ENCODE data around the gene EEF1G.

The EEF1G gene

GRCh38 chr11:62569611-62570010, 4.1 kb downstream of the EEF1G start:
- peaks cover 91% of the 10 kb centered on the region for H3K36me3 ChIP-seq (ENCODE audit: control insufficient read depth, low read length)
- no peaks in the 10 kb centered on the region for H3K27me3 ChIP-seq (ENCODE audit: control insufficient read depth, low read length)
- peaks cover 34% of the 10 kb centered on the region for H3K4me1 ChIP-seq (ENCODE audit: control insufficient read depth, low read length)
- H4K20me1 ChIP-seq (ENCODE audit: control insufficient read depth, insufficient read depth, low read depth, low read length) = peaks cover 4% of the 10 kb centered on the region; the same call in 1 of the 2 replicates
- no peaks in the 10 kb centered on the region for H3K9me3 ChIP-seq (ENCODE audit: control insufficient read depth, insufficient read depth, low read length)
- H3K4me3 ChIP-seq (ENCODE audit: low read length) = no peak overlapping the region
- no peak overlapping the region for H3K4me2 ChIP-seq (ENCODE audit: low read length)
- TF ChIP-seq, protein P1, sequence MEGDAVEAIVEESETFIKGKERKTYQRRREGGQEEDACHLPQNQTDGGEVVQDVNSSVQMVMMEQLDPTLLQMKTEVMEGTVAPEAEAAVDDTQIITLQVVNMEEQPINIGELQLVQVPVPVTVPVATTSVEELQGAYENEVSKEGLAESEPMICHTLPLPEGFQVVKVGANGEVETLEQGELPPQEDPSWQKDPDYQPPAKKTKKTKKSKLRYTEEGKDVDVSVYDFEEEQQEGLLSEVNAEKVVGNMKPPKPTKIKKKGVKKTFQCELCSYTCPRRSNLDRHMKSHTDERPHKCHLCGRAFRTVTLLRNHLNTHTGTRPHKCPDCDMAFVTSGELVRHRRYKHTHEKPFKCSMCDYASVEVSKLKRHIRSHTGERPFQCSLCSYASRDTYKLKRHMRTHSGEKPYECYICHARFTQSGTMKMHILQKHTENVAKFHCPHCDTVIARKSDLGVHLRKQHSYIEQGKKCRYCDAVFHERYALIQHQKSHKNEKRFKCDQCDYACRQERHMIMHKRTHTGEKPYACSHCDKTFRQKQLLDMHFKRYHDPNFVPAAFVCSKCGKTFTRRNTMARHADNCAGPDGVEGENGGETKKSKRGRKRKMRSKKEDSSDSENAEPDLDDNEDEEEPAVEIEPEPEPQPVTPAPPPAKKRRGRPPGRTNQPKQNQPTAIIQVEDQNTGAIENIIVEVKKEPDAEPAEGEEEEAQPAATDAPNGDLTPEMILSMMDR (IDR thresholded peaks at IDR 0.05; ENCODE audit: low read depth, low read length, poor library complexity, severe bottlenecking) = no peak
- TF ChIP-seq EZH2phosphoT487 (IDR thresholded peaks at IDR 0.05; ENCODE audit: borderline replicate concordance, low read length) = no peak
- H3F3A ChIP-seq (ENCODE audit: control insufficient read depth, insufficient read depth) = peaks cover 9% of the 10 kb centered on the region
- H3K27ac ChIP-seq (ENCODE audit: low read depth, low read length) = no peak overlapping the region
- H3K9me2 ChIP-seq (replicated peaks; ENCODE audit: control insufficient read depth, low read length) = no peaks in the 10 kb centered on the region
- H3K79me2 ChIP-seq (ENCODE audit: control insufficient read depth, low read length) = peaks cover 81% of the 10 kb centered on the region

DNA sequence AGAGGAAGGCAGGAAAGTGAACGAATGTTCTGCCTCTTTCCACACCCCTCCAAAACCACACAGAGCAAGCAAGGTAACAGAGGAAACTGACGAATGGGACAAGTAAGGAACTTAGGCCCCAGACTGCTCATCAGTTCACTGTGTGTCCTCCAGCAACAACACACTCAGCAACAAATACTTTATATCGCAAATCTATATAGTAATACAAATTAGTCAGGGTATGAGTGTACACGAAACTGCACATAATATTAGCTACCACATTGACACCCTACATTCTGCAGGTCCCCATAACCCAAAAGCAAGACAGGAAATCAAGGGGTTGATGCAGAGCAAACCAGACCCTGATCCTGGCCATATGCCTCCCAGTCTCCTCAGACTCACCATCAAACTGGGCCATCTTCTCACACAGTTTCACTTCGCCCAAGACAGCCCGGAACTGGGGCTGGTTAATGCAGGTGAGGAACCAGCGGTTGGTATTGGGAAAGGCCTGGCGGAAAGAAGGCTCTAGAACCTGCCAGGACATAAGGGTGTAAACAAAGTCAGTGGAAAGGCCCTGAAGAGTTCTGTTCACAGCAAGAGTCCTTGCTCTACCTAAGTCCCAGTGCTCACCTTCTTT, 6.6 kb downstream of the EEF1G start:
- Histone ChIP-seq H3K4me2 (ENCODE audit: low read length) (no peak overlapping the region), H3K36me3 (ENCODE audit: control insufficient read depth, low read length) (peaks cover 91% of the 10 kb centered on the region), H3K79me2 (ENCODE audit: control insufficient read depth, low read length) (peaks cover 71% of the 10 kb centered on the region), H3K9me3 (ENCODE audit: control insufficient read depth, insufficient read depth, low read length) (no peaks in the 10 kb centered on the region), H3K4me3 (ENCODE audit: low read length) (no peak overlapping the region), H4K20me1 (ENCODE audit: control insufficient read depth, insufficient read depth, low read depth, low read length) (peaks cover 2% of the 10 kb centered on the region; the same call in 1 of the 2 replicates), H3K27me3 (ENCODE audit: control insufficient read depth, low read length) (no peaks in the 10 kb centered on the region), H3F3A (ENCODE audit: control insufficient read depth, insufficient read depth) (peaks cover 17% of the 10 kb centered on the region), H3K9me2 (replicated peaks; ENCODE audit: control insufficient read depth, low read length) (no peaks in the 10 kb centered on the region), H3K27ac (ENCODE audit: low read depth, low read length) (no peak overlapping the region), H3K4me1 (ENCODE audit: control insufficient read depth, low read length) (peaks cover 27% of the 10 kb centered on the region)
- TF ChIP-seq, protein P1 (IDR thresholded peaks at IDR 0.05; ENCODE audit: low read depth, low read length, poor library complexity, severe bottlenecking) = no peak
- no peak for TF ChIP-seq EZH2phosphoT487 (IDR thresholded peaks at IDR 0.05; ENCODE audit: borderline replicate concordance, low read length)

- H3K79me2 ChIP-seq (ENCODE audit: control insufficient read depth, low read length) = peaks cover 63% of the 10 kb centered on the region
Observed at GRCh38 chr11:62566247-62566646, 7.4 kb downstream of the EEF1G start.

More at GRCh38 chr11:62566247-62566646, 7.4 kb downstream of the EEF1G start:
- no peaks in the 10 kb centered on the region for H3K9me3 ChIP-seq (ENCODE audit: control insufficient read depth, insufficient read depth, low read length)
- H3K27ac ChIP-seq (ENCODE audit: low read depth, low read length) = no peak overlapping the region
- no peaks in the 10 kb centered on the region for H3K27me3 ChIP-seq (ENCODE audit: control insufficient read depth, low read length)
- TF ChIP-seq, protein P1 (IDR thresholded peaks at IDR 0.05; ENCODE audit: low read depth, low read length, poor library complexity, severe bottlenecking) = no peak
- TF ChIP-seq EZH2phosphoT487 (IDR thresholded peaks at IDR 0.05; ENCODE audit: borderline replicate concordance, low read length) = no peak
- peaks cover 89% of the 10 kb centered on the region for H3K36me3 ChIP-seq (ENCODE audit: control insufficient read depth, low read length)
- H3K4me2 ChIP-seq (ENCODE audit: low read length) = no peak overlapping the region
- no peaks in the 10 kb centered on the region for H4K20me1 ChIP-seq (ENCODE audit: control insufficient read depth, insufficient read depth, low read depth, low read length)
- H3F3A ChIP-seq (ENCODE audit: control insufficient read depth, insufficient read depth) = peaks cover 17% of the 10 kb centered on the region
- H3K9me2 ChIP-seq (replicated peaks; ENCODE audit: control insufficient read depth, low read length) = no peaks in the 10 kb centered on the region
- H3K4me3 ChIP-seq (ENCODE audit: low read length) = no peak overlapping the region
- H3K4me1 ChIP-seq (ENCODE audit: control insufficient read depth, low read length) = peaks cover 18% of the 10 kb centered on the region
